Measurements from ENCODE around the gene DNAH7. TPM values are rescaled to one million over a fixed set of nuclear protein-coding genes. Genes with fewer than 3 reads are reported as not detected.

The DNAH7 gene
- total and polyA plus RNA-seq, 2 of the 4 experiments (the other 2 are of a cell fraction): 0.22 to 0.36 TPM

DNA sequence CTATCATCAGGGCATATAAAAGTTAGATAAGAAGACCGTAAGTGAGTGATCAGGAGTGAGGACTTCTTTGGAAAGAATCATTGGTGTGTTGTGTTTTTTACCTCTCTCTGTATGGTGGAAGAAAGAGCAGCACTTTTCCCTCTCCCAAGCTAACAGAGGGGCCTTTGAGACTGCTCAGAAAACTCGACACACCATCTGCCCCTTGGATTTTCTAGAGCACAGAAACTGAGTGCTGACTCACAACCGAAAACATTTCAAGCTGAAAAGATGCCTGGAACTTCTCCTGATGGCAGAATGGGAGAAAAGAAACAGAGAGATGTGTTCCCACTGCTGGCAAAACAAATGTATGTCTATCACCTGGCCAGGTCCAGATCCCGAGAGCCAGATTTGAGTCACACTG is 156.6 kb downstream of the DNAH7 start:
- no peak overlapping the region for H3K18ac ChIP-seq (ENCODE audit: low read depth, low read length)
- in situ Hi-C loops (cut with MboI; ENCODE audit: low sequenced_read_pairs): no loop called here
- no peak overlapping the region for H2BK15ac ChIP-seq (ENCODE audit: low read depth, low read length)
- no peak overlapping the region for H2AFZ ChIP-seq (replicated peaks; ENCODE audit: low read length, poor library complexity)
- H4K20me1 ChIP-seq (ENCODE audit: insufficient read depth, low read length): no peaks in the 10 kb centered on the region
- H4K5ac ChIP-seq (ENCODE audit: low read depth, low read length): no peak overlapping the region; the same call in 1 of the 2 replicates
- no peak overlapping the region for H2BK120ac ChIP-seq (ENCODE audit: low read depth, low read length)
- no peaks in the 10 kb centered on the region for H3K9me3 ChIP-seq (ENCODE audit: control insufficient read depth, insufficient read depth, low read length)
- TF ChIP-seq CHD1 (IDR thresholded peaks at IDR 0.05; ENCODE audit: low read depth, low read length) (no peak), MAZ (IDR thresholded peaks at IDR 0.05; ENCODE audit: borderline replicate concordance, low read depth, low read length) (no peak), SMC3 (IDR thresholded peaks at IDR 0.05; ENCODE audit: low read depth, low read length) (no peak), MAFK (IDR thresholded peaks at IDR 0.05; ENCODE audit: low read depth, low read length) (no peak), POLR2A (IDR thresholded peaks at IDR 0.05; ENCODE audit: low read depth, low read length) (no peak), FOS (IDR thresholded peaks at IDR 0.05; ENCODE audit: low read depth, low read length) (no peak)
- TF ChIP-seq, protein P1, sequence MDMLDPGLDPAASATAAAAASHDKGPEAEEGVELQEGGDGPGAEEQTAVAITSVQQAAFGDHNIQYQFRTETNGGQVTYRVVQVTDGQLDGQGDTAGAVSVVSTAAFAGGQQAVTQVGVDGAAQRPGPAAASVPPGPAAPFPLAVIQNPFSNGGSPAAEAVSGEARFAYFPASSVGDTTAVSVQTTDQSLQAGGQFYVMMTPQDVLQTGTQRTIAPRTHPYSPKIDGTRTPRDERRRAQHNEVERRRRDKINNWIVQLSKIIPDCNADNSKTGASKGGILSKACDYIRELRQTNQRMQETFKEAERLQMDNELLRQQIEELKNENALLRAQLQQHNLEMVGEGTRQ (IDR thresholded peaks at IDR 0.05; ENCODE audit: low read depth, low read length): no peak
- TF ChIP-seq, protein P2, sequence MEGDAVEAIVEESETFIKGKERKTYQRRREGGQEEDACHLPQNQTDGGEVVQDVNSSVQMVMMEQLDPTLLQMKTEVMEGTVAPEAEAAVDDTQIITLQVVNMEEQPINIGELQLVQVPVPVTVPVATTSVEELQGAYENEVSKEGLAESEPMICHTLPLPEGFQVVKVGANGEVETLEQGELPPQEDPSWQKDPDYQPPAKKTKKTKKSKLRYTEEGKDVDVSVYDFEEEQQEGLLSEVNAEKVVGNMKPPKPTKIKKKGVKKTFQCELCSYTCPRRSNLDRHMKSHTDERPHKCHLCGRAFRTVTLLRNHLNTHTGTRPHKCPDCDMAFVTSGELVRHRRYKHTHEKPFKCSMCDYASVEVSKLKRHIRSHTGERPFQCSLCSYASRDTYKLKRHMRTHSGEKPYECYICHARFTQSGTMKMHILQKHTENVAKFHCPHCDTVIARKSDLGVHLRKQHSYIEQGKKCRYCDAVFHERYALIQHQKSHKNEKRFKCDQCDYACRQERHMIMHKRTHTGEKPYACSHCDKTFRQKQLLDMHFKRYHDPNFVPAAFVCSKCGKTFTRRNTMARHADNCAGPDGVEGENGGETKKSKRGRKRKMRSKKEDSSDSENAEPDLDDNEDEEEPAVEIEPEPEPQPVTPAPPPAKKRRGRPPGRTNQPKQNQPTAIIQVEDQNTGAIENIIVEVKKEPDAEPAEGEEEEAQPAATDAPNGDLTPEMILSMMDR (conservative IDR thresholded peaks at IDR 0.05; ENCODE audit: low read depth, low read length): no peak
- H2BK20ac ChIP-seq (ENCODE audit: low read depth, low read length): no peak overlapping the region
- ChIA-PET CTCF (no interaction called here), POLR2A (ENCODE audit: unreplicated experiment) (no interaction called here)
- no peak overlapping the region for H4K8ac ChIP-seq (ENCODE audit: low read depth in 2 of 2, low read length in 2 of 2)
- no peaks in the 10 kb centered on the region for H3K79me1 ChIP-seq (ENCODE audit: low read depth in 1 of 2, low read length in 2 of 2)
- H3K36me3 ChIP-seq (ENCODE audit: control insufficient read depth, insufficient read depth, low read length): no peaks in the 10 kb centered on the region
- no peak overlapping the region for H3K27ac ChIP-seq (ENCODE audit: insufficient read depth, low read length)
- H3K9me1 ChIP-seq (ENCODE audit: insufficient read depth, low read length): no peaks in the 10 kb centered on the region
- no peak overlapping the region for H3K23ac ChIP-seq (ENCODE audit: low read depth, low read length)
- H3K9ac ChIP-seq (ENCODE audit: low read depth, low read length): no peak overlapping the region
- H3K4me2 ChIP-seq (ENCODE audit: low read depth, low read length): no peak overlapping the region
- no peak overlapping the region for H2AK5ac ChIP-seq (ENCODE audit: low read depth, low read length)
- no peak overlapping the region for H2BK5ac ChIP-seq (ENCODE audit: low read depth, low read length, poor library complexity, severe bottlenecking)
- dilution Hi-C loops (cut with HindIII; ENCODE audit: low sequenced_read_pairs, unreplicated experiment): no loop called here
- no peaks in the 10 kb centered on the region for H3K27me3 ChIP-seq (ENCODE audit: control insufficient read depth, insufficient read depth, low read length)
- no peak overlapping the region for H3K4ac ChIP-seq (ENCODE audit: low read depth, low read length)
- intact Hi-C loops (cut with micrococcal nuclease): no loop called here
- no peak overlapping the region for H2AK9ac ChIP-seq (replicated peaks; ENCODE audit: low read depth, low read length, poor library complexity)
- H4K91ac ChIP-seq (ENCODE audit: insufficient read depth, low read depth, low read length): no peak overlapping the region
- H3K4me3 ChIP-seq (ENCODE audit: insufficient read depth, low read depth, low read length): no peak overlapping the region
- peak; percentile 11 for DNase-seq
- ATAC-seq (ENCODE audit: low read depth): no peak
- no TSS peak for BruUV-seq (replicated peaks)
- H3K4me1 ChIP-seq (ENCODE audit: control insufficient read depth, insufficient read depth, low read length): no peaks in the 10 kb centered on the region
- H3K14ac ChIP-seq (replicated peaks; ENCODE audit: low read depth, low read length): no peak overlapping the region
- WGBS, 2 experiments (ENCODE audit: extremely low coverage in 2 of 2, insufficient read length in 1 of 2): 100% methylated on average over 3 of the region's 4 CpGs; no CpG with 5 or more reads in 1 of the 2 experiments
- no peak overlapping the region for H3K56ac ChIP-seq (ENCODE audit: extremely low read depth, insufficient read depth, low read length)

Data from IMR-90 (cell line).